Activated CD4-positive, alpha-beta T cell treated with anti-CD3 and anti-CD28 coated beads, Interleukin-2, amount 10 ng/mL, durations not matched to agents 24 days and 14 days (primary cell): Measurements from ENCODE around the gene PLD4. TPM values are rescaled to one million over a fixed set of nuclear protein-coding genes. Genes with fewer than 3 reads are reported as not detected.

Experiments
- DNase-seq: peaks from one replicate; pipeline ENCODE4 v3.0.0; 2022
- H3K27ac Mint-ChIP-seq: one replicate; pipeline ENCODE4 v1.8.0; 2022; ENCODE audit warnings: mild to moderate bottlenecking, mixed read lengths
- H3K27me3 Mint-ChIP-seq: one replicate; pipeline ENCODE4 v1.8.0; 2022; ENCODE audit warnings: mixed read lengths
- H3K36me3 Mint-ChIP-seq: one replicate; pipeline ENCODE4 v1.8.0; 2022; ENCODE audit warnings: low read depth, mild to moderate bottlenecking, mixed read lengths
- H3K4me1 Mint-ChIP-seq: one replicate; pipeline ENCODE4 v1.8.0; 2021; ENCODE audit warnings: mixed read lengths
- H3K4me3 Mint-ChIP-seq: one replicate; pipeline ENCODE4 v1.8.0; 2022; ENCODE audit warnings: mild to moderate bottlenecking, moderate library complexity, mixed read lengths
- H3K9me3 Mint-ChIP-seq: one replicate; pipeline ENCODE4 v1.8.0; 2021; ENCODE audit warnings: mixed read lengths
- intact Hi-C: fragments of 100-400 bp; cut with micrococcal nuclease; formaldehyde crosslinking; loops from one replicate; pipeline ENCODE4 v1.15.1; 2023
- total RNA-seq: library from RNA; stranded (reverse); gene quantifications from 2 replicates; pipeline ENCODE4 v1.2.3, GENCODE V29; 2022

Gene PLD4
- total RNA-seq, 1 donor from 2014 or later = 0.21 TPM

DNA sequence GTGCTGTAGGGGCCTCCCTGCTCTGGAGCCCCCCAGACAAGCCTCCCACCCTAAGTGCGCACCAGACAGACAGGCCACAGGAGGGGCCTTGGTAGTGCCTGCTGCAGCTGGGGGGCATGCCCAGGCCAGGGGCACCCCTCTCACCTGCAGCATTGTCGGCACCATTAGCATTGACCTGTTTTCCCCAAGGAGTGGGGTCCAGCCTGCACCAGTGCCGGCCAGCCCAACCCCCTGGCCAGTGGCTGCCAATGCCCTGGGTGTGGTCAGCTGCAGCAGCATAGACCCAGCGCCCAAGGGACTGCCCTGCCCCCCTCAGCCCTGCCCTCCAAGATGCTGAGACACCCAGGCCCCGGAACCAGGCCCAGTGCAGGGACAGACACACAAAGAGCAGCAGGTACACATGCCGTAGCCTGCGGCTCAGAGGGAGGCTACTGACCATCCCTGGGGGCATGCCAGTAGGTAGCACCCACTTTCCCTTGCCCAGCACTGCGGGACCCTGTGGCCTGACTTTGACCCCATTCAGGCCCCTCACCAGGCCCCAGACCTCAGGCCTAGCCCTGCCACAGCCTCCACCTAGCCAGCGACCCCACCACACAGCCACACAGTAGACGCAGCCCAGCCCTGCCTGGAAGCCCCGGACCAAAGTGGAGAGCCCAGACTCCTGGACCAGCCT is 52.5 kb downstream of the PLD4 start:
- H3K36me3 Mint-ChIP-seq = no peaks in the 10 kb centered on the region

DNA sequence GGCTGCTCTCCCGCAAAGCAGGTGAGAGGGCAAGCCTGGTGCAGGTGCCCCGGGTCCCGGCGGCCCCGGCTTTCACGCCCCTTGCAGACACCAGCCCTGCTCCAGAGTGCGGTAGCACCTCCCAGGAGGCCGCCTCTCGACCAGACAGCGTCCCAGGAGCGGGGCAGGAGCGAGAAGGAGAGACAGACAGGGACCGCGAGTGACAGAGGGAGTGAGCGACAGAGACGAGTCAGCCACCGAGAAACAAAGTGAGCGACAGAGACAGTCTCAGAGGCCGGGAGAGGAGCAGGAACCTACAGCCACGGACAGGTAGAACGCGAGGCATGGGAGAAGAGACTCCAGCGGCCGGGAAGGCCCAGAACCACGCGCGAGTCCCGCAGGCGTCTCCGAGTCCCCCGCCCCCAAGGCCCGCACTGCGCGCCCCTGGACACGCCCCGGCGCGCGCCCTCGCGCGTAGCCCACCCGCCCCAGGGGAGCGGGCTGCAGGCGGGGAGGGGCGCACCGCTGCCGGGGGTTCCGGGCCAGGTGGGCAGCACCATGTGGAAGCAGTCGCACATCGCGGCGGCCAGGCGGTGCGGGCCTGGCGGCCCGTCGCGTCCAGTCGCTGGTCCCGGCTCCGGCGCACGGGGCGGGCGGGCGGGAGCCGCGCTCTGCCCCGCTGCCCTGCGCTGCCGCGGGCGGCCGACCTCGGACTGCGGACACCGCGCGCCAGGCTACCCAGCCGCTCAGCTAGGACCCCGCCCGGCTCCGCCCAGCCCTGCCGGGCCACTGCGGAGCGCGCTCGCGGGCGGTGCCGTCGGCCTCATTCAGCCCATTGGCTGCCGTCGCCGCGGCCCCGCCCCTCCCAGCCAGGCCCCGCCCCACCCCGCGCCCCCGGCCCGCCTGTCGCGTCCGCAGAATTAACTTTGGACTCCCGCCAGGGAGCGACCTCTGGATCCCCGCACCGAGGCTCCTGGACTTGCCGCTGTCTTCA is 53.3 kb downstream of the PLD4 start, which contains the start of gene AHNAK2:
Gene AHNAK2, minus strand, starts transcription at position 694 of the 973 bp plus-strand sequence. Its CDS starts 137 bp downstream, at position 557.
- Mint-ChIP-seq H3K4me1 (peaks cover 9% of the 10 kb centered on the region), H3K4me3 (peak within 1 kb of the TSS; percentile 82), H3K9me3 (no peaks in the 10 kb centered on the region), H3K27ac (no peak within 1 kb of the TSS), H3K36me3 (no peaks in the 10 kb centered on the region), H3K27me3 (peaks cover 24% of the 10 kb centered on the region)
- intact Hi-C loops = loop anchor here (1.0 kb wide), 1 partner anchor 43 kb away; the partner anchor contains the start of gene CDCA4
- peak; percentile 91 for DNase-seq

More for the DNA sequence above, 52.5 kb downstream of the PLD4 start:
- H3K27ac Mint-ChIP-seq = no peak overlapping the region
- no peak for DNase-seq
- no peaks in the 10 kb centered on the region for H3K9me3 Mint-ChIP-seq
- peaks cover 24% of the 10 kb centered on the region for H3K27me3 Mint-ChIP-seq
- peak overlapping the region; percentile 82 for H3K4me3 Mint-ChIP-seq
- intact Hi-C loops = no loop called here
- H3K4me1 Mint-ChIP-seq = peaks cover 9% of the 10 kb centered on the region

DNA sequence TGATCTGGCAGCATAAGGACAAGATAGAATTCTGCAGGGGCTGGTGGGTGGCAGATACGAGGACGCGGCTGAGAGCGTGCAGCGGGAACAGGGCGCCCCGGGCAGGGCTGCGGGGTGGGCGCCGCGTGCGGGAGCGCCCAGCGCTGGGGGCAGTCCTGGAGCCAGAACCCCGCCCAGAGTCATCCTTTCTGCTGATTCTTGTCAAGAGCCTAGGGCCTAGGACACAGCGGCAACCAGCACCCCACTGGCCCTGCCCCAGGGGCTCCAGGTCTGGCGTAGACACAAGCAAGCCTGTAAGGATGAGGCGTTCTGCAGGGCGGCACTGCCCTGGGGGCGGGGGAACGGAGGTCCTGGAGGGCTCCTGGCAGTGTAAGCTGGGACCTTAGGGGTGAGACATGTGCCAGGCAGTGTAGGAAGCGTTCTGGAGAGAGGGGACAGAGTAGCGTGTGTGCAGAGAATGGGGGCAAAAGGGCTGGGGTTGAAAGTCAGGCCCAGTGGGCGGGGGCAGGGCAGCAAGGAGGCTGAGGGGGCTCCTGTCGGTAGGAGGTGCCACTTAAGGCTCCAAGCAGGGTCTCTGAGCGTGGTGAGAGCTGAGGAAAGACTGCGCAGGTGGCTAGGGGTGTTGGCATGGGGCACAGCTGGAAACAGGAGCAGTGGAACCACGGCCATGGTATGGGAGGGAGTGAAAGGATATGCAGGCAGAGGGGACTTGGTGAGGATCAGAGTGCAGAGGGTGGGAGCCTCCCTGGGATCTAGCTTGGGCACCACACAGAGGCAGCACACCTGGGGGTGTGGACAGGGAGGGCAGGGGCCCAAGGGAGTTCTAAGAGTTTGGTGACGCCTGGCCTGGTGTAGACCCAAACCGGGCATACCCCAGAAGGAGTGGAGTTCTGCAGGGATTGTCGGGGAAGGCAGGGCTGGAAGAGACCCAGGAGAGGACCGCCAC is 54.3 kb downstream of the PLD4 start:
- Mint-ChIP-seq H3K27me3 (peaks cover 24% of the 10 kb centered on the region), H3K9me3 (no peaks in the 10 kb centered on the region), H3K4me1 (peaks cover 9% of the 10 kb centered on the region), H3K36me3 (no peaks in the 10 kb centered on the region), H3K27ac (no peak overlapping the region), H3K4me3 (peak overlapping the region; percentile 50)
- no peak for DNase-seq
- intact Hi-C loops = loop anchor here (1.0 kb wide), 1 partner anchor 42 kb away; the partner anchor contains the start of gene CDCA4

DNA sequence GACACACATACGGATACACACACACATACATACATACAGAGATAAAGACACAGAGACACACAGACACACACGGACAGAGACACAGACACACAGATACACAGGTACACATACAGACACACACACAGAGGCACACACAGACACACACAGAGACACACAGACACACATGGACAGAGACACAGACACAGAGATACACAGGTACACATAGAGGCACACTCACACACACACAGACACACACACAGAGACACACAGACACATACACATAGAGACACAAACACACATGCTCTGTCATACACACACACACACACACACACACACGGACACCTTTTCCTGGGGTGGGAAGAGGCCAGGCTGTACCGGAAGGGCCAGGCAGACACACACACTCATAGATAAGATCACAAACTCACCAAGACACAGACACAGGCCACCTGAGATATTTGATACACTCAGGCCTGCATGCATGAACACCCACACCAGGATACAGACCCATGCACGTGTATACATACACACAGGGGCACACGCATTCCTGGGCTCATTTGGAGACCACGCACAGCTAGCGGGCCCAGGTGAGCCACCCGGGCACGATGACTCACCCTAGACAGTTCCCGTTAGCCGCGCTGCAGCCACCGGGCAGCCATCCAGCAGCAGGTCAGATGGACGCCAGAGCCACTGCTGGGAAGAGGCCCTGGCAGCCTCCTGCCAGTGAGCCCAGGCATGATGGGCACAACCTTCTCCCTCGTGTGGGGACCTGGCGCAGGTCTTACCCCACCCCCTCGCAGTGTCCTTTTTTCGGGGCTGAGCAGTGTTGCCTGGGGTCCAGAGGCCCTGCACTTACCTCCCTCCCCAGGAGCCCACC is 55.3 kb downstream of the PLD4 start:
- H3K4me1 Mint-ChIP-seq = peaks cover 12% of the 10 kb centered on the region
- no peak overlapping the region for H3K27ac Mint-ChIP-seq
- no peak overlapping the region for H3K4me3 Mint-ChIP-seq
- H3K27me3 Mint-ChIP-seq = peaks cover 24% of the 10 kb centered on the region
- intact Hi-C loops = no loop called here
- H3K9me3 Mint-ChIP-seq = no peaks in the 10 kb centered on the region
- DNase-seq = no peak
- no peaks in the 10 kb centered on the region for H3K36me3 Mint-ChIP-seq

DNA sequence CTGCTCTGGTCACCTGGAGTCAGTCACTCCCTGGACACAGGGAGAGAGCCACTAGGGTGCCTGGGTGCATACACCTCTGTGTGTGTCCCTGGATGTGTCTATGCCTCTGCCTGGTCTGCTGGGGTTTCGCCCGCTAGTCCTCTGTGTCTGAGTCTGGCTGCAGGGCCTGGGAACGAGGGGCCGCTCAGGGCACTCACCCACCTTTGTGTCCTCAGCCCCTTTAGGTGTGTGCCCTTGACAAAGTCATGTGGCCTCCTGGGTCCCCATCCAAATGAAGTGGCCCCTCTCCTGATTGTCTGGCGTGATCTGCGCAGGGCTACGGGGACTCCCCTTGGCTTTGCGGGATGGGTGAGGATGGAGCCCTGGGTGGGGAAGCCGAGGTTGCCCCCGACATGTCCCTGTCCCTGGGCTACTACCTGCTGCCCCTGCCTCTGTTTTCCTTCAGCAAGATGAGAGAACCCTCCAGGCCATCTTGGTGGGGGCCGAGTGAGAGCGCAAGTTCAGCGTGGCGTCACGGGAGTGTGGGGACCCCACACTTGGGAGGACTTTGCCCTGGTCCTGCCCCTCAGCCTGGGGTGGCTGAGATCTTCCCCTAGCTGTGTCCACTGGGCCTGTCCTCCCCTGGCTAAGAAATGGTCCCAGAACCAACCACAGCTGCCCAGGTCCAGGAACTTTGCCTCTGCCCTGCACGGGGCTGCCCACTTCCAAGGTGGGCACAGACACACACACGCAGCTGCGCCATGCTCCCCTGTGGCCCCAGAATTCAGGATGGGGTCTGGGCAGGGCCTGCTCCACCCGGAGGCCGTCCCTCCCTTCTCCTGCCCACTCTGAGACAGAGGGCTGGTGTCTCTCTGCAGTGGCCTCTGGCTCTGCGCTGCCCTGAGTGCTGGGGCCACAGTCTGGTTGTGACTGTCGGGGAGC is 56.2 kb downstream of the PLD4 start:
- intact Hi-C loops = no loop called here
- Mint-ChIP-seq H3K9me3 (no peaks in the 10 kb centered on the region), H3K27ac (no peak overlapping the region), H3K4me1 (peaks cover 10% of the 10 kb centered on the region), H3K4me3 (no peak overlapping the region), H3K36me3 (no peaks in the 10 kb centered on the region), H3K27me3 (peaks cover 24% of the 10 kb centered on the region)
- no peak for DNase-seq

DNA sequence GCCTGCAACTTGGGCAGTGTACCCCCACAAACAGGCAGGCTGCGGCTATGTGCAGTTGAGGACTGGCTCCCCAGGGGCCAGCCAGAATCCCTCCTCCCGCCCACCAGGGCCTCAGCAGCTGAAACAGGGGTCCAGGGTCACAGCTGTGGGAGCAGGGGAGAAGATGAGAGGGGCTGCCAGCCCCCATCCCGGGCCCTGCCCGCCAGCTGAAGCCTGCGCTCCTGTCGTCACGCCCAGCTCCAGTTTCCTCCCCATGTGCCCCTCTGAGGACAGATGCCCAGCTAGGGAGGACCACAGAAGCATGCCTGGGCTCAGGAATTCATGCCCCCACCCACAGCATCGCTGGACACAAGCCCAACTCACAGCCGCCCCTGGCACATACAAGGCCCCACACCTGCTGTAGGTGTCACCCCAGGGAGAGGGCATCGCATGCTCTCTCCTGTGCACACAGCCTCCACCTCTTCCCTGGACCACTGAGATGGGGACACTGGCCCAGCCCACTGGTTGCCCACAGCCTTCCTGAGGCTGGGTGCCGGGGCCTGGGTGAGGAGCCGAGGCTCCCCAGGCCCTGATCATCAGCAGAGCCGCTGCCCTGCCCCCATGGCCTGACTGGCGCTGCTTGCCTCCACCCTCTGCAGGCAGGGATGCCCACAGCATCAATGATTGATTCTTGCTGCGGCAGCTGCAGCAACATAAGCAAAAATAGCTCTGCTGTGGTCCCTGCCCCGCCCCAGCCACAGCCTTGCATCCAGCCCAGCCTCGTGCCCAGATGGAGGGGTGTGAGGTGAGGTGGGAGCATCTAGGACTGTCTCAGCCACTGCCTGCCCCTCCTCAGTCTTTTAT is 57.2 kb downstream of the PLD4 start:
- H3K4me3 Mint-ChIP-seq = no peak overlapping the region
- H3K9me3 Mint-ChIP-seq = no peaks in the 10 kb centered on the region
- peaks cover 8% of the 10 kb centered on the region for H3K4me1 Mint-ChIP-seq
- intact Hi-C loops = no loop called here
- DNase-seq = no peak
- peaks cover 20% of the 10 kb centered on the region for H3K27me3 Mint-ChIP-seq
- no peak overlapping the region for H3K27ac Mint-ChIP-seq
- no peaks in the 10 kb centered on the region for H3K36me3 Mint-ChIP-seq

DNA sequence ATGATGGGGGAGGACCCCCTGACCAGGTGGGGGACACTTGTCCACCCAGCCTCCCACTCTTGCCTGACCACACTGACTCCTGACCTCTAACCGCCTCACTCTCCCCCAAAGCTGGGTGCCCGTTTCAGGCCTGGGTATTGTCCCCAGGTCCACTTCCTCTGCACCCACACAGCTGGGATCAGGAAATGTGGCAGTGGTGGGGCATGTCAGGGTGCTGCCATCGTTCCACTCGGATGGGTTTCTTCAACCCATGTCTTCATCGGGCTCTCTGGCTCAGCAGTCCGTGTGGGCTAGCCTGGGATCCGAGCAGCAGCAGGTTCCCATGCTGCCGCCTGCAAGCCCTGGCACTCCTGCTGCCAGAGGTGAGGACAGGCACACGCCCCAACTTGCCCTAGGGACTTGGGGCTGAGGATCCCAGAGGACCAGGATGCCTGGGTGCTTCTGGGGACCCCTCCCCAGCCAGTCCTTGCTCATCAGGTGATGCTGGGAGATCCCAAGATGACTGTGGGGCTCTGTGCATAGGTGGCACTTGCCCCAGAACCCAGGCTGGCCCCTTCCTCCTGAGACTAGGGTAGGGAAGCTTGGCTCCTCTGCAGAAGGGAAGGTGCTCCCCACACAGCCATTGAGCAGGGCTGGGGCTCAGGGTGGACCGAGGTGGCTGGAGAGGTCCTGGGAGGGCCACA is 58.0 kb downstream of the PLD4 start:
- intact Hi-C loops = no loop called here
- no peak for DNase-seq
- Mint-ChIP-seq H3K36me3 (peaks cover 2% of the 10 kb centered on the region), H3K4me1 (peaks cover 9% of the 10 kb centered on the region), H3K4me3 (no peak overlapping the region), H3K27ac (no peak overlapping the region), H3K9me3 (no peaks in the 10 kb centered on the region), H3K27me3 (peaks cover 19% of the 10 kb centered on the region)

Other genes starting within 250 kb of the PLD4 start
- gene INF2, start 235.3 kb upstream of the PLD4 start, total RNA-seq = 90.9 and 92.3 TPM in 2 replicates
- gene ADSS1, start 200.7 kb upstream of the PLD4 start, total RNA-seq = 0.96 and 1.4 TPM in 2 replicates
- gene SIVA1, start 171.7 kb upstream of the PLD4 start, total RNA-seq = 117 and 123 TPM in 2 replicates
- gene AKT1, start 129.1 kb upstream of the PLD4 start, total RNA-seq = 133 and 143 TPM in 2 replicates
- 4.9 and 5.5 TPM in 2 replicates for gene ZBTB42, start 123.8 kb upstream of the PLD4 start, total RNA-seq
- gene CEP170B, start 59.6 kb upstream of the PLD4 start, total RNA-seq = 8.3 and 9.0 TPM in 2 replicates
- 0.02 TPM in 2 replicates for gene AHNAK2, start 53.5 kb downstream of the PLD4 start, total RNA-seq
- gene CLBA1, start 60.9 kb downstream of the PLD4 start, total RNA-seq = 2.4 and 2.5 TPM in 2 replicates
- gene CDCA4, start 96.2 kb downstream of the PLD4 start, total RNA-seq = 64.6 and 66.3 TPM in 2 replicates
- gene GPR132, start 140.6 kb downstream of the PLD4 start, total RNA-seq = 25.8 and 31.5 TPM in 2 replicates
- 9.7 and 11.2 TPM in 2 replicates for gene JAG2, start 243.9 kb downstream of the PLD4 start, total RNA-seq